HCT116 (cell line): ENCODE data around the gene RBBP8NL. TPM values are rescaled to one million over a fixed set of nuclear protein-coding genes. Genes with fewer than 3 reads are reported as not detected.

Experiments used
- ATAC-seq: fragments of 200-7000 bp; cut with Tn5 transposase; 2 replicates; pipeline ENCODE4 v1.9.1; 2020; ENCODE audit warnings: mild to moderate bottlenecking, moderate library complexity
- BruUV-seq: library from RNA; stranded (reverse); fragments of 400-500 nt; replicated peaks from 2 replicates; lab custom pipeline; 2021; lab: Mats Ljungman, UMichigan
- CTCF ChIA-PET: fragments of 300-600 bp; sonication (Branson Sonifier 250); formaldehyde crosslinking; loops from one replicate; lab custom pipeline; 2021; ENCODE audit warnings: antibody characterized with exemption; lab: Charles Lee
- POLR2A ChIA-PET: fragments of 300-600, 350-600 bp; sonication (Branson Sonifier 250); formaldehyde crosslinking; loops from one replicate; lab custom pipeline; 2021; ENCODE audit warnings: antibody characterized with exemption; lab: Charles Lee
- RAD21 ChIA-PET, 2 experiments: fragments of 300-600 bp; sonication (Branson Sonifier 250); formaldehyde crosslinking; loops; one replicate each; lab custom pipeline; 2023; ENCODE audit warnings: low total read pairs in 2 of 2; ENCODE audit not compliant: uncharacterized antibody in 2 of 2, unreplicated experiment in 2 of 2, low non-redundant PET in 1 of 2; lab: Charles Lee
- DNase-seq: peaks from one replicate; pipeline ENCODE4 v3.0.0-alpha.2; 2010; ENCODE audit warnings: low read depth, low spot score
- H2AFZ ChIP-seq: fragments of 200-600 bp; shearing (Covaris generic), sonication (generic); 2 replicates; pipeline ENCODE4 v1.6.1; 2017; ENCODE audit warnings: low read depth, mixed run types, mixed read lengths, antibody characterized with exemption, low read length; ENCODE audit not compliant: poor library complexity, severe bottlenecking
- H3K27ac ChIP-seq: 2 replicates; pipeline ENCODE4 v1.5.1; 2012; ENCODE audit warnings: low read depth, low read length
- H3K27me3 ChIP-seq: fragments of 200-600 bp; sonication (generic); 2 replicates; pipeline ENCODE4 v1.6.1; 2016; ENCODE audit warnings: mixed run types, low read length, mixed read lengths; ENCODE audit not compliant: insufficient read depth
- H3K36me3 ChIP-seq, 2 experiments: fragments of 200-500 bp in 1 of 2; fragments of 200-600 bp in 1 of 2; sonication (Bioruptor generic) in 1 of 2; sonication (generic) in 1 of 2; 2 replicates each; pipeline versions ENCODE4 v1.5.1 to v1.6.1; 2014 to 2016; ENCODE audit warnings: low read length in 2 of 2, inconsistent platforms in 1 of 2, mixed read lengths in 1 of 2, mixed run types in 1 of 2; ENCODE audit not compliant: insufficient read depth in 2 of 2, control insufficient read depth in 1 of 2
- H3K4me1 ChIP-seq, 2 experiments: fragments of 200-600 bp in 1 of 2; sonication (generic) in 1 of 2; 2 replicates each; pipeline versions ENCODE4 v1.5.1 to v1.6.1; 2012 to 2017; ENCODE audit warnings: low read length in 2 of 2, inconsistent platforms in 1 of 2, mild to moderate bottlenecking in 1 of 2, mixed read lengths in 1 of 2, mixed run types in 1 of 2, moderate library complexity in 1 of 2; ENCODE audit not compliant: insufficient read depth in 2 of 2, control insufficient read depth in 1 of 2
- H3K4me2 ChIP-seq: fragments of 200-600 bp; sonication (generic); 2 replicates; pipeline ENCODE4 v1.6.1; 2017; ENCODE audit warnings: mixed run types, low read length, mixed read lengths
- H3K4me3 ChIP-seq, 2 experiments: fragments of 200-600 bp in 1 of 2; sonication (generic) in 1 of 2; replicated peaks in 1 of 2; 2 replicates each; pipeline ENCODE4 v1.5.1; 2011 to 2016; ENCODE audit warnings: low read length in 2 of 2, control low read depth in 1 of 2, low read depth in 1 of 2, mild to moderate bottlenecking in 1 of 2, mixed read lengths in 1 of 2, mixed run types in 1 of 2
- H3K79me2 ChIP-seq: fragments of 200-600 bp; sonication (generic); 2 replicates; pipeline ENCODE4 v1.6.1; 2017; ENCODE audit warnings: mild to moderate bottlenecking, mixed run types, low read length, moderate library complexity, mixed read lengths; ENCODE audit not compliant: insufficient read depth
- H3K9ac ChIP-seq: fragments of 200-600 bp; sonication (generic); 2 replicates; pipeline ENCODE4 v1.6.1; 2016; ENCODE audit warnings: low read length, mixed read lengths
- H3K9me2 ChIP-seq: fragments of 200-600 bp; sonication (generic), shearing (Covaris generic); 2 replicates; pipeline ENCODE4 v1.6.1; 2017; ENCODE audit warnings: mixed run types, mild to moderate bottlenecking, moderate library complexity; ENCODE audit not compliant: insufficient read depth
- H3K9me3 ChIP-seq, 2 experiments: fragments of 200-500 bp in 1 of 2; fragments of 200-600 bp in 1 of 2; sonication (Bioruptor generic) in 1 of 2; sonication (generic) in 1 of 2; 2 replicates each; pipeline ENCODE4 v1.6.1; 2014 to 2017; ENCODE audit warnings: low read length in 2 of 2, mixed read lengths in 2 of 2, inconsistent platforms in 1 of 2, low read depth in 1 of 2, mild to moderate bottlenecking in 1 of 2, mixed run types in 1 of 2, moderate library complexity in 1 of 2; ENCODE audit not compliant: control insufficient read depth in 1 of 2, insufficient read depth in 1 of 2
- H4K20me1 ChIP-seq: fragments of 200-600 bp; sonication (generic), shearing (Covaris generic); 2 replicates; pipeline ENCODE4 v1.6.1; 2017; ENCODE audit warnings: mixed run types, mild to moderate bottlenecking, moderate library complexity; ENCODE audit not compliant: insufficient read depth
- POLR2A ChIP-seq: IDR thresholded peaks from 2 replicates; pipeline ENCODE4 v1.7.0; 2011; ENCODE audit warnings: borderline replicate concordance; ENCODE audit not compliant: insufficient read depth, insufficient read length; ENCODE audit errors: extremely low read depth
- SRF ChIP-seq: IDR thresholded peaks from 2 replicates; pipeline ENCODE4 v1.6.1; 2012; ENCODE audit warnings: low read depth
- ZNF274 ChIP-seq: fragments of 200-500 bp; sonication (Bioruptor generic); IDR thresholded peaks from 2 replicates; pipeline ENCODE4 v1.6.1; 2014; ENCODE audit warnings: mild to moderate bottlenecking, low read depth, low read length, inconsistent platforms
- intact Hi-C: fragments of 100-400 bp; cut with micrococcal nuclease; formaldehyde crosslinking; loops from 2 replicates; pipeline ENCODE4 v1.10.0; 2022
- total RNA-seq: library from RNA; stranded (reverse); gene quantifications from one replicate; pipeline ENCODE4 v1.2.1, GENCODE V29; 2021; ENCODE audit not compliant: unreplicated experiment
- TF ChIP-seq, protein P1 (sequence below): IDR thresholded peaks from 2 replicates; pipeline ENCODE4 v1.6.1; 2012

RBBP8NL gene
- total RNA-seq, 1 experiment from 2014 or later: 0.59 TPM

DNA sequence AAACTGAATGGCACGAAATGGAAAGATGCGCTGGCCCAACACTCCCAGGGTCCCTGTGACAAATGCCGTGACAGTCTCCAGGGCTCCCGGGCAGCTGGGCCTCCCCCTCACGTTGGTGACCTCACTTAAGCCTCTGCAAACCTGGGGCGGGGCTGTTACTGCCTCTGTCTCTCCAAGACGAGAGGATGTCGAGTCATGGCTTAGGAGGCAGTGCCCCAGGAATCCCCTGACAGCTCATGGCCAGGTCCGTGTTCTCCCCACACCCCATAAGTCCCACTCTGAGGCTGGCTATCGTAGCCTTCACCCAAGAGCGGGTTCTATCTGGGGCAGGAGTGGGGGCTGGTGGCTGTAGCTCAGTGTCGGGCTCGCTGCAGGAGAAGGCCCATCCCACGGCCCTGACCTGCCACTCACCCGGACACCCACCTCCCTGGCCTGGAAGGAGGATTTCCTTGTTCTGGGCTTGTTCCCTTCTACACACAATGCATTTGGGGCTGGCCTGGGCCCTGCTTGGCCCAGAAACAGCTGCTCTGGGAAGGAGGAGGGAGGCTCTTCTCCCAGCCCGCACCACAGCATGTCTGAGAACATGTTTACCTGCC lies 46.0 kb downstream of the RBBP8NL start:
- no peaks in the 10 kb centered on the region for H4K20me1 ChIP-seq
- H2AFZ ChIP-seq: no peak overlapping the region
- RAD21 ChIA-PET: interaction anchor here in 1 of 2 experiments (0.6 kb wide), 1 partner anchor 79 kb away, joined by 7 read pairs; no protein-coding TSS in a partner anchor
- DNase-seq (no peak), ATAC-seq (no peak)
- intact Hi-C loops: loop anchor here (5.0 kb wide), 1 partner anchor 369 kb away; no protein-coding TSS in a partner anchor
- peaks cover 0 to 5% of the 10 kb centered on the region in 2 experiments; a peak in 1 of 4 replicates for H3K36me3 ChIP-seq
- BruUV-seq: no TSS peak
- peaks cover 28% of the 10 kb centered on the region for H3K79me2 ChIP-seq
- TF ChIP-seq, protein P1, sequence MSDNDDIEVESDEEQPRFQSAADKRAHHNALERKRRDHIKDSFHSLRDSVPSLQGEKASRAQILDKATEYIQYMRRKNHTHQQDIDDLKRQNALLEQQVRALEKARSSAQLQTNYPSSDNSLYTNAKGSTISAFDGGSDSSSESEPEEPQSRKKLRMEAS: no peak
- TF ChIP-seq POLR2A (no peak), SRF (no peak)
- CTCF ChIA-PET: no interaction called here
- H3K4me2 ChIP-seq: peak overlapping the region; percentile 49
- H3K27ac ChIP-seq: peak overlapping the region; percentile 43
- no peaks in the 10 kb centered on the region for H3K27me3 ChIP-seq
- H3K9me3 ChIP-seq: no peaks in the 10 kb centered on the region
- H3K4me3 ChIP-seq: no peak overlapping the region
- H3K4me1 ChIP-seq: peaks cover 27 to 50% of the 10 kb centered on the region in 2 experiments
- peak overlapping the region; percentile 39 for H3K9ac ChIP-seq
- POLR2A ChIA-PET: interaction anchor here (0.8 to 1.0 kb wide), 2 partner anchors 13 to 75 kb away, joined by 3 read pairs; no protein-coding TSS in a partner anchor
- no peaks in the 10 kb centered on the region for H3K9me2 ChIP-seq

DNA sequence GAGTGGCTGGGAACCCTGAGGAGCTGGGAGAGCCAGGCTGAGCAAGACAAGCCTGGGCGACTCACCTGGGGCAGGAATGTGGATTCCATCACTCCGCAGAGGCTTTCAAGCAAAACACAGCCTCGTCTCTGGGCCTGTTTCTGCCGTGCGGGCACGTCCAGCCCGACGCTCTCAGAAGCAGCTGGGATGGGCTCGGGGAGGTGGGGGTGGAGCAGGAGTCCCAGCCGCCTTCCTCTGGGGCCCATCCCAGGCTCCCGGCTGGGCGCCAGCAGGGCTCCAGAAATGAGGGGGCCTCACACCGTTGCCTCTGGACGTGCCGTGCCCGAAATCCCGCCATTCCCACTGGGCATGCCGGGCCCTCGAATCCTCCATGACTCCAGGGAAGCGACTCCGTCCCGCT lies 49.1 kb downstream of the RBBP8NL start:
- ATAC-seq (no peak), DNase-seq (no peak)
- Histone ChIP-seq H3K79me2 (no peaks in the 10 kb centered on the region), H3K36me3 (peaks cover 0 to 5% of the 10 kb centered on the region in 2 experiments; a peak in 1 of 4 replicates), H3K9me3 (no peaks in the 10 kb centered on the region), H3K9me2 (no peaks in the 10 kb centered on the region), H2AFZ (no peak overlapping the region), H3K27ac (peak overlapping the region; percentile 59), H3K4me2 (peak overlapping the region; percentile 25), H3K27me3 (no peaks in the 10 kb centered on the region), H3K4me1 (peaks cover 24 to 60% of the 10 kb centered on the region in 2 experiments), H3K4me3 (no peak overlapping the region), H4K20me1 (no peaks in the 10 kb centered on the region), H3K9ac (no peak overlapping the region)
- RAD21 ChIA-PET: no interaction called here
- intact Hi-C loops: no loop called here
- BruUV-seq: no TSS peak
- TF ChIP-seq ZNF274: no peak
- CTCF ChIA-PET: interaction anchor here (1.2 kb wide), 1 partner anchor 10 kb away, joined by 4 read pairs; no protein-coding TSS in a partner anchor
- POLR2A ChIA-PET: no interaction called here
